GM18868 (cell line): ENCODE results near the gene GHRHR.

Source experiments
- ATAC-seq: cut with Tn5 transposase; IDR thresholded peaks from one replicate; pipeline ENCODE4 v1.9.1; 2021; ENCODE audit warnings: mild to moderate bottlenecking, moderate library complexity; ENCODE audit not compliant: unreplicated experiment

GHRHR gene

DNA sequence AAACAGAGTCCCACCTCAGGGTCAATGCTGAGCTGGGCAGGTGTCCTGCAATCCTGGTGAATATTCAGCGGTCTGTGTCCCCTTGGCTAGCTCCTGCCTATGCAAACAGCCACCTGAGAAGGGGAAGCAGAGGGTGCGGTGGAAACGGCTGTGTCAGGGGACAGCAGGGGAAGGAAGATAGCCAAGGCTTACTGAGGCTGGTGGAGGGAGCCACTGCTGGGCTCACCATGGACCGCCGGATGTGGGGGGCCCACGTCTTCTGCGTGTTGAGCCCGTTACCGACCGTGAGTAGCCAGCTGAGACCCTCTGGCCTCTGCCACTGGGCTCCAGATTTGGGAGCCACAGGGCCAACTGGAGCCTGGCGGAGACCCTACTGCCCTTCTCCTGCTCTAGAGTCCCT is at the start of gene GHRHR:
Gene GHRHR, plus strand, starts transcription at position 112 of the 400 bp plus-strand sequence. Its CDS starts 116 bp downstream, at position 228.
- ATAC-seq, result no peak

- ATAC-seq, result no peak
These were observed 49.2 kb upstream of the GHRHR start for GRCh38 chr7:30914596-30914995.

DNA sequence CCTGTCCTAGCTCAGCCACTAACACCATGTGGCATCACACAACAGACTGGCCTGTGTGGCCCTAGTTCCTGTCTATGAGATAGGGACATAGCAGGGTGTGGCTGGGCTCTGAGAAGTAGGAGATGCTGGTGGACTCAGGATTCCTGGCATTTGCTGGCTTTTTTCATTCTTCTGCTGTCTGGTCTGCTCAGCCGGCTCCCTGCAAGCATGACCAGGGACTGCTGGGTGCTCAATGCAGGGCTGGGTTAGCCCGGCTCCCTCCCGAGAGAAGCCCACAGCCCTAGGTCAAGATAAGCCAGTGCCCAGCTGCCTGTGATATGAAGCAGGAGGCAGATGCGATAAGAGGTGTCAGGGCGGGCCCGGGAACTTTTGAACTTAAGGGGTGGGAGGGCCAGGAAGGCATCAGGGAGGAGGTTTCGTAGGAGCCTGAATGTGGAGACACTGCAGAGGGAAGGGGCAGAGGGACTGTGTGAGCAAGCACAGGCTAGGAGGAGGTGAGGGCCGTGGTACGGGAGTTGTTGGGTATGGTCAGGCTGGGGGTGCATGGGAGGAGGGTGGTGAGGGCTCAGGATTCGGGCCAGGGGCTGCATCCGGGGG is 48.6 kb upstream of the GHRHR start:
- ATAC-seq, result no peak

GRCh38 chr7:30915751-30916150 is 48.0 kb upstream of the GHRHR start:
- ATAC-seq, result no peak

DNA sequence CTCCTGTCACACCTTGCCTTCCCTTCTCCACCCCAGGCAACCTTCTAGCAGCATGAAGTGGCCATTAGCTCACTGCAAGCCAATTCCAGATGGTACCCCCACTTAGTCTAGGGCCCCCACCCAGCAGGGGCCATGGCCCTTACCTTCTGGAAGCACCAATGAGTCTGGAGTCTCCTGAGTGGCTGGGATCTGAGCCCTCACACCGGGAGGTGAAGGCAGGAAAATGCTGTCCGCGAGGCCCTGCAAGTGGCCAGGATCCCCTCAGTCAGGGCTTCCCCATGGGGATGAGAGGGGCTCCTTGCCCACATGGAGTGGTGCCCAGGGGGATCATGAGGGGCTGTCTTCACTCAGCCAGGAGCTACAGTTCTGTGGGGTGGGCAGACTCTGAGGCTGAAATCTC is 47.5 kb upstream of the GHRHR start:
- ATAC-seq, result no peak

DNA sequence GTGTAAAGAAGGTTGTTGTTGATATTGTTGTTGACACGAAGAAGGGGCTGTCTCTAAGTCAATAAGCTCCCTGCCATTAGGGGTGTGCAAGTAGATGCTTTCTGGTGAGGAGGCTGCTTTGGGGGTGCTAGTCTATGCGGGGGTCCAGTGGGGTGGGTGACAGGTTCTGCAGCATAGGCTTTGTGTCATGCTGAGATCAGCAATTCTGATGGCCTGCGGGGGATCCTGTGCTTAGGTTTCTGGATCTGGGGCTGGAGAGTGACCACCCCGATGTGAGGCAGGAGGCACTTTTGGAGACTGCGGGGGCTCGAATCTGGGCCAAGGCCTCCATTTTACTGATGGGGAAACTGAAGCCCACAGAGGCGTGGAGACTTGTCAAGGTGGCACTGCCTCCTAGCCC is 47.0 kb upstream of the GHRHR start:
- no peak for ATAC-seq

DNA sequence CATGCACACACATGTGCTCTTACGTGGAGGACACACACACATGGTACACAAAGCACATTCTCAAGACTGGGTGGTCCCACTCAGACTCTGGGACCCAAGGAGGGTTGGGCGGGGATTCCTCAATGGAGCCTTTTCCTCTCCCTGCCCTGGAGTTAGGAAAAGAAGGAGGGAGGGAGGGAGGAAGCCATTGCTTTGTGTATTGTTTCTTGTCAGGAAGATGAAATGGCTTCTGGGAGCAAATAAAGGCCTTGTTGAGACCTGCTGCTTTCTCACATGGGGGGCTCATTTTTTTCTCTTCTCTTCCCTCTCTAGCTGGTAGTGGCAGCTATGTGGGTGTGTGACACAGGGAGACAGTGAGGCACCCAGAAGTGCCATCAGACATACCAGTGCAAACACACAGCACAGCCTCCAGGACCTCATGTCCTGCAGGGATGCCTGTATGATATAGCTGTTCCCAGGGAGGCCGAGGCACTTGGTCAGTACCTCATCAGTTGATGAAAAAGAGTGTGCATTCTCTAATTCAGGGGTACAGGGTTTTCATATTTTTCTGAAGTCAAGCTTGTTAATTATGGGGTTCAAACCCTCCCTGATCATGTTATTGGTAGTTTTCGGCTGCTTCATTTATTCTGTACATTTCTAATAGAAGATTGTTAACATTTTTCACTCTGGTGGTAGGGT is 46.4 kb upstream of the GHRHR start:
- ATAC-seq, result no peak

- ATAC-seq, result no peak
These were observed 45.1 kb upstream of the GHRHR start for GRCh38 chr7:30918676-30919075.

DNA sequence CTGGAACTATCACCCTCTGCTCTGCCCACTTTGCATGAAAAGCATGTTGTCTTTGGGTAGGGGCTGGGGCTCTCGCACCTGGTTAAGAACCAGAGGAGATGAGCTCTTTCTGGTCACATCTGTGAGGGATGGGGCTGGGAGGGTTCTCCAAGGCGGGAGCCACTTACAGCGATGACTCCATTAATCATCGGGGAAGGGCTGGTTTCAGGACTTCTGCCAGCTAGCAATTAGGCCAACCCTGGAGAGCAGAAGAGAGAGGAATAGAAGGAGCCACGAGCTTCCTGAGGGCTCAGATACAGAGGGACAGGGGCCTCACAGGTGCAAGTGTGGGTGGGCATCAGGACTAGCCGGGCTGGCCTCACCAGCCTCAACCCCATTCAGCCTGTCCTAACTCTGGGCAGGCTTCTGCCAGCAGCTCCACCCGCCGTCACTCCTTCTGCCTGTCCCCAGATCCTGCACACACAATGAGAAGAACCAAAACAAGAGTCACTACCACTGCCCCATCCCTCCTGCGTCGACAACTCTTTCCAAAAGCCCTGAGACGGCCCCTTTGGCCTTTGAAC is 43.7 kb upstream of the GHRHR start:
- no peak for ATAC-seq

GRCh38 chr7:30920584-30921539 is 42.9 kb upstream of the GHRHR start:
- no peak for ATAC-seq

- no peak for ATAC-seq
These were observed 42.0 kb upstream of the GHRHR start for GRCh38 chr7:30921540-30922401.

DNA sequence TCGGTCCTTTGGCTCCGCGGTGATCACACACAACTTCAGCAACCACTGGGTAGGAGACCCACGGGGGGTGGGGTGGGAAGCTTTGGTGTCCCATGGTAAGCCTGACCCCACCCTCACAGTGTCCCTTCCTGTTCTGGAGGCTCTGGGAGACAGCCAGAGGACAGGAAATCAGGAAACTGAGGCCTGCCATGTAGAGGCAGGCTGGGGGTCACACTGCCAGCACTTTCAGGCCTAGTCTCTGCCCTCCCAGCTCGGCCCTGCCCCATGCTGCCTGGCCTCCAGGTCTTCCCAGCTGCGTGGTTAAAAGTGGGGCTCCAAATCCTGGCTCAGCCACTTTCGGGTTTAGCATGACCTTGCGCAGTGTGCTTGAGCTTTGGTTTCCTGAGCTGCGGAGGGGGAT is 41.2 kb upstream of the GHRHR start:
- ATAC-seq, result no peak

GRCh38 chr7:30923009-30923773 is 40.6 kb upstream of the GHRHR start:
- ATAC-seq, result no peak

DNA sequence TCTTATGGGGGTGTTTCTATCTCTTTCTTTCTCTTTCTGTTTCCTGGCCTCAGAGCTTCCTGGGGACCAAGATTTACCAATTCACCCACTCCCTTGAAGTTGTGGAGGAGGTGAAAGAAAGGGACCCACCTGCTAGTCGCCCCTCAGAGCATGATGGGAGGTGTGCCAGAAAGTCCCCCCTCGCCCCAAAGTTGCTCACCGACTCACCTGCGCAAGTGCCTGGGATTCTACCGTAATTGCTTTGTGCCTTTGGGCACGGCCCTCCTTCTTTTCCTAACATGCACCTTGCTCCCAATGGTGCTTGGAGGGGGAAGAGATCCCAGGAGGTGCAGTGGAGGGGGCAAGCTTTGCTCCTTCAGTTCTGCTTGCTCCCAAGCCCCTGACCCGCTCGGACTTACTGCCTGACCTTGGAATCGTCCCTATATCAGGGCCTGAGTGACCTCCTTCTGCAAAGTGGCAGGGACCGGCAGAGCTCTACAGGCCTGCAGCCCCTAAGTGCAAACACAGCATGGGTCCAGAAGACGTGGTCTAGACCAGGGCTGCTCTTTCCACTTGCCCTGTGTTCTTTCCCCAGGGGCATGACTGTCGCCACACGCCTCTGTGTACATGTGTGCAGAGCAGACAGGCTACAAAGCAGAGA is 39.9 kb upstream of the GHRHR start:
- ATAC-seq, result no peak

DNA sequence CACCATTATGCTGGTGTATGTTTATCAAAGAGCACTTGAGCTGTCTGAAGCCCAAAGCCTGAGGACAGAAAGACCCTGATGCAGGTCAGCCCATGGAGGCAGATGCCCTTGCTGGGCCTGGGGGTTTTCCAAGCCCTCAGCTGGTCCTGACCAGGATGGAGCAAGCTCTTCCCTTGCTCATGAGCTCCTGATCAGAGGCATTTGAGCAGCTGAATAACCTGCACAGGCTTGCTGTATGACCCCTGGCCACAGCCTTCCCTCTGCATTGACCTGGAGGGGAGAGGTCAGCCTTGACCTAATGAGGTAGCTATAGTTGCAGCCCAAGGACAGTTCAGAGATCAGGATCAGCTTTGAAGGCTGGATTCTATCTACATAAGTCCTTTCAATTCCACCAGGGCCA is 39.1 kb upstream of the GHRHR start:
- ATAC-seq, result no peak

- ATAC-seq, result no peak
These were observed 38.6 kb upstream of the GHRHR start for GRCh38 chr7:30925117-30925516.

DNA sequence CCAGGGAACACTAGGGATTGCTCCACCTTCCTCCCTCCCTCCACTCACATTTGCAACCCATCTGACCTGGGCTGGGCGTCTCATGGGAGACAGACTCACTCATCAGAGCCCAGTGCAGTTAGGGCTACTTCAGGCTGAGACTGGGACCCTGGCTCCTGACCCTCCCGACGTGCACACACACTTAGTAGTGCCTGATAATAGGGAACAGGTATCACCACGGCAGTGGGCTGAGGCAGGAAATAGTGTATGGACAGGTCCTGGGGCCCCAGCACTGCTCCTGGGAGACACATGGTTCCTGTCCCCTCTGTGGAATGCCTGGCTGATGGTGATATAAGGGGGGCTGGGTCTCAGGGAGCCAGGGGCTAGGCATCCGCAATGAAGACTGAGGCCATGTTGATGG is 37.8 kb upstream of the GHRHR start:
- no peak for ATAC-seq

- no peak for ATAC-seq
These were observed 37.4 kb upstream of the GHRHR start for GRCh38 chr7:30926313-30926712.

DNA sequence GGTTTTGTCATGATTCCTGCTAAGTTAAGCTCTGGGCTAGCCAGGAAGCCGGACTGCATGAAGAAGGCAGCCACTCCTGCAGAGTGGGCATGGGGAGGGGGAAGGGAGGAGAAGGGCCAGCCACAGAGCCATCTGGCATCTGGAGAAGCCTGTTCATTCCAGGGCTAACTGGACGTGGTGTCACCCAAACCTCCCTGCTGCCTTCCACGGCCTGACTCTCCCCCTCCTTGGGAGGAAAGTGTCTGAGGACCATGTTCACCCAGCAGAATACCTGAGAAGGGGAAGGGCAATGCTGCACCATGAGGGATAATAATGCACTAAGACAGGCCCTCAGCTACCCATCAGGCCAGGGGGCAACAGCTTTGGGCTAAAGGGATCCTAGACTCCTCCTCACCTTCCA is 36.7 kb upstream of the GHRHR start:
- ATAC-seq, result no peak
